Activated CD8-positive, alpha-beta memory T cell treated with anti-CD3 and anti-CD28 coated beads for 4 hours (primary cell): ENCODE results near the gene UXS1.
"Not testable (repeated sequence)": the region's sequence is repeated elsewhere in the genome, so short reads cannot be mapped to it uniquely, and the experiment has no call there.

Experiments used
- DNase-seq, 2 donors: peaks; one replicate each; pipeline ENCODE4 v3.0.0-alpha.2; 2020; ENCODE audit warnings: low read depth in 2 of 2

UXS1 gene

GRCh38 chr2:106193977-106194778, at the start of gene UXS1:
Gene UXS1 (minus strand): TSS chr2:106194301. CDS start chr2:106194241, 60 bp downstream.
- peak; percentile 96 to 97 for DNase-seq

GRCh38 chr2:106239491-106239890, 45.4 kb upstream of the UXS1 start:
- not testable (repeated sequence) for DNase-seq

GRCh38 chr2:106235392-106235791, 41.3 kb upstream of the UXS1 start:
- not testable (repeated sequence) for DNase-seq

- no peak for DNase-seq
Measured at GRCh38 chr2:106233350-106233706, 39.2 kb upstream of the UXS1 start.

GRCh38 chr2:106232638-106233349, 38.7 kb upstream of the UXS1 start:
- no peak for DNase-seq

- no peak for DNase-seq
Measured at GRCh38 chr2:106223347-106223746, 29.2 kb upstream of the UXS1 start.

- not testable (repeated sequence) for DNase-seq
Measured at GRCh38 chr2:106222057-106222456, 28.0 kb upstream of the UXS1 start.

- no peak for DNase-seq
Measured at GRCh38 chr2:106219813-106220212, 25.7 kb upstream of the UXS1 start.

GRCh38 chr2:106219157-106219556, 25.1 kb upstream of the UXS1 start:
- not testable (repeated sequence) for DNase-seq

- no peak for DNase-seq
Measured at GRCh38 chr2:106208874-106209273, 14.8 kb upstream of the UXS1 start.

GRCh38 chr2:106208399-106208798, 14.3 kb upstream of the UXS1 start:
- no peak for DNase-seq

- no peak for DNase-seq
Measured at GRCh38 chr2:106207246-106207645, 13.1 kb upstream of the UXS1 start.

- DNase-seq: no peak
Measured at GRCh38 chr2:106205488-106205887, 11.4 kb upstream of the UXS1 start.

- DNase-seq: not testable (repeated sequence)
Measured at GRCh38 chr2:106204551-106204950, 10.4 kb upstream of the UXS1 start.

- DNase-seq: no peak
Measured at GRCh38 chr2:106201661-106202060, 7.6 kb upstream of the UXS1 start.

GRCh38 chr2:106197878-106198277, 3.8 kb upstream of the UXS1 start:
- no peak for DNase-seq

- no peak for DNase-seq
Measured at GRCh38 chr2:106195981-106196380, 1.9 kb upstream of the UXS1 start.

- no peak for DNase-seq
Measured at GRCh38 chr2:106195456-106195855, 1.4 kb upstream of the UXS1 start.

GRCh38 chr2:106193690-106193976, 468 bp downstream of the UXS1 start:
- peak in 1 of 2 donors; percentile 25 for DNase-seq

GRCh38 chr2:106192752-106193689, 1.1 kb downstream of the UXS1 start:
- peak; percentile 8 to 40 for DNase-seq

- DNase-seq: no peak
Measured at GRCh38 chr2:106191511-106192016, 2.5 kb downstream of the UXS1 start.
